NT2/D1 (cell line): ENCODE data around the gene PRKAG2.

Experiments
- YY1 ChIP-seq: IDR thresholded peaks from 2 replicates; pipeline ENCODE4 v1.6.1; 2011; ENCODE audit not compliant: insufficient read length, insufficient read depth
- ZNF274 ChIP-seq: IDR thresholded peaks from 2 replicates; pipeline ENCODE4 v1.6.1; 2011; ENCODE audit warnings: mild to moderate bottlenecking, low read depth, low read length

DNA sequence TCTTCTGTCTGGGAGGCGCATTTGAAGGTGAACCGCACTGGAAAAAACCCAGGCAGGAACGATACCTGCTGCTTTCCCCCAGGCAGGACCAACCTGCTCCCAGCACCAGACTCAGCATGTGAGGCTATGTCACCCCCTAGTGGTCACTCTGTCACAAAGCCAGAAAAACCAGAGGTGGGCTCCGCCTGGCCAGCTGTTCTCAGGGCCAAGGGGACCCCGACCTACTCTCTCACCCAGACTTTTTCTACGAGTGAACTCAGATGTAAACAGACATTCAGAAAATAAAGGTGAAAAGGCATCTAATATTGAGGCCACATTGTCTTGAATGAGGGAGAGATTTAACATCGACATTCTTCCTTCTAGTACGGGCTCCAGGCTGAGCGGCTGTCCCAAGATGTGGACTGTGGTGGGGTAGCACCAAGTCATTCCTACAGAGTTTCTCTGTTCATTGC lies 117.3 kb downstream of the PRKAG2 start:
- no peak for TF ChIP-seq YY1
- TF ChIP-seq ZNF274: no peak
